ENCODE data around the gene CLDN9.

DNA sequence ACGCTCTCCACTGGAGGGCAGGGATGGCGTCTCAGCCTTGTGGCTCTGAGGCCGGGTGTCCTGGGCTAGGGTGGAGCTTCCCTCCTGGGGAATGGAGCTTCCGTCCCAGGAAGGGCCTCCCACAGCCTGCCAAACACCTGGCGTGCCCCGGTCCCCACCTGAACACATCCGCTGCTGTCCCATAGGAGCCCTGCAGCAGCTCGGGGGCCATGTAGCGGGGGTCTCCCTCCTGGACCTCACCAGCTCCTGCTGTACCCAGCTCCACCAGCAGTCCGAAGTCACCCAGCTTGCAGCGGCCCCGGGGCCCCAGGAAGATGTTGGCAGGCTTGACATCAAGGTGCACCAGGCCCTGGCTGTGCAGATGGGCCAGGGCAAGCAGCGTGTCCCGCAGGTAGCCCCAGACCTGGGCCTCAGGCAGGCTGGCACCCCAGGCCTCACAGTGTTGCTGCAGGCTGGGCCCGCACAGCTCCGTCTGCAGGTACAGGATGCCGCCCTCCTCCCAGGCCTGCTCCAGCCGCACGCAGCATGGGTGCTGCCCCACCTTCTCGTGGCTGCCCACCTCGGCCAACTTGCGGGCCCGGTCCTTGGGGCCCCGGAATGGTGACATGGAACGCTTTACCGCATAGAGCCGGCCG is 37.4 kb upstream of the CLDN9 start:
- no peak for TF ChIP-seq EZH2phosphoT487 (IDR thresholded peaks at IDR 0.05; ENCODE audit: low read depth, severe bottlenecking, unreplicated experiment)
- TF ChIP-seq, protein P1, sequence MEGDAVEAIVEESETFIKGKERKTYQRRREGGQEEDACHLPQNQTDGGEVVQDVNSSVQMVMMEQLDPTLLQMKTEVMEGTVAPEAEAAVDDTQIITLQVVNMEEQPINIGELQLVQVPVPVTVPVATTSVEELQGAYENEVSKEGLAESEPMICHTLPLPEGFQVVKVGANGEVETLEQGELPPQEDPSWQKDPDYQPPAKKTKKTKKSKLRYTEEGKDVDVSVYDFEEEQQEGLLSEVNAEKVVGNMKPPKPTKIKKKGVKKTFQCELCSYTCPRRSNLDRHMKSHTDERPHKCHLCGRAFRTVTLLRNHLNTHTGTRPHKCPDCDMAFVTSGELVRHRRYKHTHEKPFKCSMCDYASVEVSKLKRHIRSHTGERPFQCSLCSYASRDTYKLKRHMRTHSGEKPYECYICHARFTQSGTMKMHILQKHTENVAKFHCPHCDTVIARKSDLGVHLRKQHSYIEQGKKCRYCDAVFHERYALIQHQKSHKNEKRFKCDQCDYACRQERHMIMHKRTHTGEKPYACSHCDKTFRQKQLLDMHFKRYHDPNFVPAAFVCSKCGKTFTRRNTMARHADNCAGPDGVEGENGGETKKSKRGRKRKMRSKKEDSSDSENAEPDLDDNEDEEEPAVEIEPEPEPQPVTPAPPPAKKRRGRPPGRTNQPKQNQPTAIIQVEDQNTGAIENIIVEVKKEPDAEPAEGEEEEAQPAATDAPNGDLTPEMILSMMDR (IDR thresholded peaks at IDR 0.05; ENCODE audit: poor library complexity): no peak
